Epidermal melanocyte (primary cell): ENCODE results near the gene SLC39A10.
A peak's percentile ranks its signal among the peaks of the same experiment; 100 is the strongest.

ENCODE experiments used
- DNase-seq: peaks from one replicate; pipeline ENCODE4 v3.0.0; 2011; ENCODE audit warnings: low spot score; ENCODE audit not compliant: insufficient read length

Gene SLC39A10, protein sequence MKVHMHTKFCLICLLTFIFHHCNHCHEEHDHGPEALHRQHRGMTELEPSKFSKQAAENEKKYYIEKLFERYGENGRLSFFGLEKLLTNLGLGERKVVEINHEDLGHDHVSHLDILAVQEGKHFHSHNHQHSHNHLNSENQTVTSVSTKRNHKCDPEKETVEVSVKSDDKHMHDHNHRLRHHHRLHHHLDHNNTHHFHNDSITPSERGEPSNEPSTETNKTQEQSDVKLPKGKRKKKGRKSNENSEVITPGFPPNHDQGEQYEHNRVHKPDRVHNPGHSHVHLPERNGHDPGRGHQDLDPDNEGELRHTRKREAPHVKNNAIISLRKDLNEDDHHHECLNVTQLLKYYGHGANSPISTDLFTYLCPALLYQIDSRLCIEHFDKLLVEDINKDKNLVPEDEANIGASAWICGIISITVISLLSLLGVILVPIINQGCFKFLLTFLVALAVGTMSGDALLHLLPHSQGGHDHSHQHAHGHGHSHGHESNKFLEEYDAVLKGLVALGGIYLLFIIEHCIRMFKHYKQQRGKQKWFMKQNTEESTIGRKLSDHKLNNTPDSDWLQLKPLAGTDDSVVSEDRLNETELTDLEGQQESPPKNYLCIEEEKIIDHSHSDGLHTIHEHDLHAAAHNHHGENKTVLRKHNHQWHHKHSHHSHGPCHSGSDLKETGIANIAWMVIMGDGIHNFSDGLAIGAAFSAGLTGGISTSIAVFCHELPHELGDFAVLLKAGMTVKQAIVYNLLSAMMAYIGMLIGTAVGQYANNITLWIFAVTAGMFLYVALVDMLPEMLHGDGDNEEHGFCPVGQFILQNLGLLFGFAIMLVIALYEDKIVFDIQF

DNA sequence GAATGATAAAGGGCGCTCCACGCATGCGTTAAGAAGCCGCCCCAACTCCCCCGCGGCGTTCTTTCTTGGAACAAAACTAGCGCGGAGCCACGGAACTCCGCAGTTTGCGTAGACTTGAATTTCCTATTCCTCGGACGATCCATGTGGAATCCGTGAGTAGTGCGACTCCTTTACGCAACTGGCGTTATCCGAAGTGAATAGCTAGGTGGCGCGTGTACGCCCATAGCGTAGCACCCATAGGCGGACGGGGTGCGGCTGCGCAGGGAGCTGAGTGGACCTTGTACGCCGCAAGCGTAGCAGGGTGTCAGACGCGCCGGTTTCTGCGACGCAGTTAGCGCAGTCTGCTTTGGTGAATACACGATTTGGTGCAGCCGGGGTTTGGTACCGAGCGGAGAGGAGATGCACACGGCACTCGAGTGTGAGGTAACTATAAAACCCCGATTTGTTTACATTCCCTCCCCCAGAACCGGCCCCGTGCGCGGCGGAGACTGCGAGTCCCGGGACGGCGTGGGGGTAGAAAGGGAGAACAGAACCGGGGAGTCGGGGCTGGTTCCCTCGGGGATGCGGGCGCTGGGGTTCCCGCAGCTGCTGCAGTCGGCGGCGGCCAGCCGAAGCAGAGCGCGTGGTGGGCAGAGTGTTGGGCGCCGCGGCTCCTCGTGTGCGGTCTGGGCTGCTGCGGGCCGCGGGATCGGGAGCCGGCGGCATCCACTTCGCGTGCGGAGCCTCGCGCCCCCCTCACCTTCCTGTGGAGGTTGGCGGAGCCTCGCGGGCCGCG is at the start of gene SLC39A10:
TSS of gene SLC39A10 (plus strand) at position 368 of the 775 bp plus-strand sequence. CDS start 22,817 bp downstream, outside the sequence.
- DNase-seq: peak; percentile 75

DNA sequence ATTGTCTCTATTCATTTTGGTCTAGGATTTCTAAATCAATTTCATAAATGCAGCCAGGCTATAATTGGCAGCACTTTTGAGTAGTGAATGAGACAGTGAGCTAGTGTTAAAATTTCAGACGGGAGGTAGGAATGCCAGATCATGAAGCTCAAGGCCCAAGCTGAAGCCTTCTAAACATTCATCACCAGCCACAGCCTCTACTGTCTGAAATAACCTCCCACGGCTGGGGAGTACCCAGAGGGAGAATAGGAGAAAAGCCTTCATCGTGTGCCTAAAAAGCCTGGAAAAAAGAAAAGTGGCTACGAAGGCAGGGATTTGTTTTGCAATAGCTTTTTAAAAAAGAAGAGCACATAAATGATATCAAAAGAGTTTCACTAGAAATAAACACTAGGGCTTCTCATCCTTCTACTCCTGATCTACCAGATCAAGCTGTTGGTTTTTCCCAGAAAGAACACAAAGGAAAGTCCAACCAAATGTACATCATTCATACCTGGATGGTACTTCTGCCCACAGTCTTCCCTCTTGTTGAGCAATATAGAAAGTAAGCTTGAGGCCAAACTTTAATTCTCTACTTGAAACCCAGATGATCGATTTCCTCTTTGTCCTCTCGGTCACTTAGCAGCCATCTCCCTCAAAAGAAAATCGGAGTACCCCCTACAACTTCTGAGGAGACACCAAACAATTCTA is 48.1 kb upstream of the SLC39A10 start:
- no peak for DNase-seq

DNA sequence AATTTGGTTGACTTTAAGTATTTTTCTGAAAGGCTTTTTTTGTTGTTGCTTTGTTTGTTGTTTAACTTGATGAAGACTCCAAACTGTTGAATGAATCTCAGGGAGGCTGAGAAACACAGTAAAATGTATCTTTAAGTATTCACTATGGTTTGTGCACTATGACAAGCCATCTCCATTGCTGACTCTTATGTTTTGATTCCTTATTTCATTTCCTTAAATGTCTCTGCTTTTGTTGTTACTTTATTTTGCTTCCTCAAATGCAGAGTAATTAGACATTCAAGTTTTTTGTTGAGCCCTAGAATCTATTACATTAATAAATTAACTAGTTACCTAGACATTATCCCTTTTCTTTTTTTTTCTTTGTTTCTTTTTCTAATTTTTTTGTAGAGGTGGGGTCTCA is 46.3 kb upstream of the SLC39A10 start:
- DNase-seq: no peak

DNA sequence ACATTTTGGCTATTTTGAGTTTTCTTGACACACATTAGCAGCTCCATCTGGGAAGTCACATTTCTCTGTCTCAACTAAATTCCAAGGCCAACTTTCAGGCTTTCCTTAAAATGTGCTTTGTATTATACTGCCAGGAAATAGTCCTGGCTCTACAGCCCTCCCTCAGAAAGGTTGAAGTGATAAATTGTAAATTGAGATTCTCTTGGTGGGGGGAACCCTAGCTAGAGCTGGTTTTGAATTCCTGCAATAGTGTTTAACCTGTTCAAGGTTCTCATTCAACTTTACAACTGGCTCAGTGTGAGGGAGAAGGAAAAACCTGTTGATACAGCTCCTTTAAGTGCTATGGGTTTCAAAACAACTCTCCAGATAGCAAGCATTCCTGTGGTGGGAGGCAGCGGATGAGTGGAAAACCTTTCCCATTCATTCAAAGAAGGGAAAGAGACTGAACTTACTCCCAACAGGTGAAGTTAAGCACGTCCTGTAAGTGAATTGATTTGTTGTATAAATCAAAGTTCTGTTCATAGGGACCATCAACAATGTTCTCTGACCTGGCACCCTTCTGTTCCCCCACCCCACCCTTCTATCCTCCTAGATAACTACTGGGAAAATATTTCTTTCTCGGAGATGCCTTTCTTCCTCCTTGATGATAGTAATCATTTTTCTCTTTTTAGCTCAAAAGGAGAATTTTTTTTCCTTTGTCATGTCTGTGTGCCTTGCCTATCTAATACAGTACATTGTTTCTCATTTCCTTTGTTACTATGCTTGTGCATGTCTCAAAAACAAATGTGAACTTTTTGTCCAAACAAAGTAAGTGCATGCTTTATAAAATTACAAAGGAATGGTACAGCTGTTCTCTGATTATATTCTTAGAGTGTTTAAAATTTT is 44.2 kb upstream of the SLC39A10 start:
- peak; percentile 29 for DNase-seq

DNA sequence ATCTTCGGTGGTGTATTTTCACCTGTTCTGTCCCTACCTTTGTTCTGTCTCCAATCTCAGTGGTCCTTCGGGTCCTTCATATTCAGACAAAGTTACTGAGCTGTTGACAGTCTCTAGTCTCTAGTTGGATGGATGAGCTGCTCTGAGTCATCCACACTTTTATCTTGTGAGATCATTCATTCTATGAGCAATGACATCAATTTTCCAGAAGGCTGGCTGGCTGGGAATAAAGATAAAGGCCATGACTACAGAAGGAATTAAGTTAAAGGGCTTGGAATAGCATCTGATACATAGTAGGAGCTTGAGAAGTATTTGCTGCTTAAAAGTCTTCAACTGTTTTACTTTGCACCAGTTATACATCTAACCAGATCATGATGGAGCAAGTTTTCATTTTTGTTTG is 43.1 kb upstream of the SLC39A10 start:
- DNase-seq: no peak

DNA sequence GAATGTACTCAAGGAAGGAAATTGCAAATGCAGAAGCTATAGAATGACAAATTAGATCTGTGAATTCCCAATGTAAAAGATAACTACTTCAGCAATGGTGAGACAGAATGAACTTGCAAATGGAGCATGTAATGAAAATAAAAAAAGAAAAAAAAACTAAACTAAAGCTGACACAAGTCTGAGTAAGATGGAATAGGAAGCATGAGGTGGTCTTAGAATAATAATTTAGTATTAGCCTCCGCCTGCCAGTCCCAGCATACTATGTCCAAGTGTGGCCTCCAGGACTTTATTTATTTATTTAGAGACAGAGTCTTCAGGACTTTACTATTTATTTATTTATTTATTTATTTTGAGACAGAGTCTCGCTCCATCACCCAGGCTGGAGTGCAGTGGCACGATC is 37.4 kb upstream of the SLC39A10 start:
- DNase-seq: no peak

DNA sequence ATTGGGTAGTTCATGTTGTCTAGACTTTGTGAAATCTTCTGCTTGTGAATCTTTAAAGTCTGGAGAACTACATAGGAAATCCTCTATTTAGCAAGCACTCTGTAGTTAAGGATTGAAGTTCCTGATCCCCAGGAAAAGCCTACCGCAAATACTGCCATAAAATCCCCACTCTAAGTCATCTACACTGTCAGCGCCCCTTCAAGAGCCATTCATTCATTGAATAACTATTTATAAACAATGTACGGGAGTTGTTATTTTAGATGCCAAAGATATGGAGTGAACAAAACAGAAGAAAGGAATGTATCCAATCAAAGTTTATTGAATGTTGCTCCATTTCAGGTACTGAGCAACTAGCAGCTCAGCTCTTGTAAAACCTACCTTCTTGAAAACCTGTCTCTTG is 36.5 kb upstream of the SLC39A10 start:
- no peak for DNase-seq

DNA sequence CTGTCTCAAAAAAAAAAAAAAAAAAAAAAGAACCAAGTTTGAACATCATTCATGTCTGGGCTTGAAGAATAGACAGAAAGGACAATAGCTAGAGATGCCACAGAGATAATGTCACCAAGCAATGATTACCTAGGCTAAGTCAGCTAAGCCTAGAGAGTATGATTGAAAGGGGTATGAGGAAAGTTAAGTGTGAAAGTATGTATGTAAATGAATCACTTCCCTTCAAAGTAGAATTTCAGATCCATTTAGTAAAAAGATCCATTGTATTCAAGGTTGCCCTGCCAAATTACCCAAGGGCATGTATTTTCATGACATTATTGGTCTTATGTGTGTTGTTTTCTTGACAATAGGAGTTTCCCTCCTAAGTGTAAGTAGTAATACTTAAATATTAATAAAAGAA is 34.1 kb upstream of the SLC39A10 start:
- no peak for DNase-seq

DNA sequence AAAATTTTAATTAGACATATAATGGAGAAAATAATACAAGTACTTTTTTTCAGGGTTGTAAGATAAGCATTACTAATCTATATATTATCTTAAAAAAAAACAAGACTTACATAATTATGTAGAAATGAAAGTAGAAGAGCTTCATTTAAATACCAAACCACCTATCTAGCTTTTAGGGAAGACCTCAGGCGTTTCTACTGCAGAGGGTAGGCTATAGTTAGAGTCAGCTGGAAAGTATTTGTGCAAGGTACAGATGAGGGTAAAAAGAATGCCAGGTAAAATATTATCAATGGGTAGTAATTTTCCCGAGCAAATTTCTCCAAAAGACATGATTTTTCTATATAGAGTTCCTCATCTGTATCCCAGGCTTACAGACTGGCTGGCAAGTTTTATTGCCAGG is 30.5 kb upstream of the SLC39A10 start:
- DNase-seq: no peak

DNA sequence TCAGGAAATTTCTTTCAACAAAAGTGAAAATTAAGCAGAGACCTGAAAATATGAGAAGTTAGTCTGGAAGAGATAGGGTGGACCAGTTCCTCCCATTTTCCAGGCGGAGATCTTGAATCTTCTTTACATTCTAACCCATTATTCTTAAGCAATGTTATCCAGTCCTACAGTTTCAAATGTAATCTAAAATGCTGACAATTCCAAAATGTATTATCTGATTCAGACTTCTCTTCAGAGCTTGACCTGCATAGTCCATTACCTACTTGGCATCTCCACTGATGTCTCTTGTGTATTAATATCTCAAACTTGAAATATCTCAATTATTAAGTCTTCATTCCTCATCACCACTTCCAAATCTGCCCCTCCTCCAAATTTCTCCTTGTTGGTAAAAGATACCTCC is 28.4 kb upstream of the SLC39A10 start:
- DNase-seq: no peak

DNA sequence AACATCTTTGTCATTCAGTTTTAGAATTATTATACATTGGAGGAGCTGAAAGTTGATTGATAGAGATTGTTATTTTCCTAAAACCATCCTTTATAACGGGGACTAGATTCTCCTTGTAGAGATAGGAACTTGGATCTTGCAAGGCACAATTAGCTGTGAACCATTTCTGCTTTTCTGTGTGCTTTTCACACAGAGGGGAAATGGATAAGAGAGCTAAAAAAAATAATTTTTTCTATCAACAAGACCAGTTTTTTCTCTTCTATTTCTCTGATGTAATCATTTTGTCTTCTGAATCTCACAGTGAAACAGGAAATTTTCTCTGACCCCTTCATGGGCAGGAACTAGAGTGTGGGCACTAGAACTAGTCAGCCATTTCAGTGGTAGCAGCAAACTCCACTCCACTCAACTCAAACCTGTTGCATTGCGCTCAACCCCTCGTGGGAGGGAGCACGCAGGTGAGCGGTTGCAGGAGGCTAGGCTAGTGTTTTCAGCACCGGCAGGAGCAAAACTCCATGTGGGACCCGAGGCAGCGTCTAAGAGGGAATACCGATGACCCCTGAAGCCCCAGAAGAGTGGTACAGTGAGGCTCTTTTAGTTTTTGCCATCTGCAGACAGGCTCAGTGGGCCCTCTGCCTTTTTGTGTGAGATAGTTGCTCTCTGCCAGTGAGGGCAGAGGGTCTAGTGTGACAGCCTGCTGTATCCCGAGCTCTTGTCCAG is 24.0 kb upstream of the SLC39A10 start:
- DNase-seq: no peak

DNA sequence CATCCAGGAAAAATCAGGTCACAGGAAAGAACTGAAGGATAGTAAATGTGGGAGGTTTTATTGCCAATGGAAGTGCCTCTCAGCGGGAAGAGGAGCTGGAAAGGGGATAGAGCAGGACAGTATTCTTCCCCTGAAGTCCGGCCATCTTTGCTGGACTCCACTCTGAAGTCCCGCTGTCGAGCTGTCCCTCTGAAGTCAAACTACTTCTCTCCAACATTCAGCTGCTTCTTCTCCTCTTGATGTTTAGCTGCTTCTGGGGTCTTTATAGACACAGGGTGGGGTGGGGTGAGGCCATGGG is 23.5 kb upstream of the SLC39A10 start:
- no peak for DNase-seq

DNA sequence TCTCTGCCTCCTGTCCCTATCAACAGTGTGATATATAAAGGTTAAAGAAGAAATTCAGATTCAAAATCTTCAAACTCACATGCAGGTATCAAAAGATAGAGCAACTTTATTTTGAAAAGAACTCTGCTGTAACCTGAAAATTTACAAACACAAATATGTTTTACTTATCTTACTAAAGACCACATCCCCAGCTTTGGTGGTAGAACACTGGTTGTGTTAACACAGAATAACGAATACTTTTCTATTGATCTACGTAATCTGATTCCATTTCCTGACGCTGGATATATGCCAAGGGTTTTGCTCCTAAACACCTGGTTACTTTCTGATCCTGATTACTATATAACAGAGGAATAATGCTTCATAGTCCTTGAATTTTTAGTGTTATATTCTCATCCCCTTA is 23.1 kb upstream of the SLC39A10 start:
- no peak for DNase-seq

DNA sequence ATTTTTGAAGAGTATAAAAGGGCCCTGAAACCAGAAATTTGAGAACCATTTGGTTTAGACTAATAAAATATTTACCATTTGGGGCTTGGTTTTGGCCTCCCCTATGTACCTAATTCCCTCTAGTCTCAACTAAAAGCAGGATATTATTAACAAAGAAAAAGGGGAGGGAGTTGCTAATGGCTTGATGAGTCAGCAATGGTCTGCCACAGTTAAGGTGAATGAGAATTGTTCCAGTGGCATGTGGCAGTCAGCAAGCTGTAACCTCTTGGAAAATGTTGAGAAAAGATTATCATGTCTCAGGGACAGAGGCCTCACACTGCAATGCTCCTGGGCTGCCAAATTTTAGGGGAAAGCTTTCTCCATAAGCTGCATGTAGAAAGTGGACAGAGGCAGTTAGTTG is 20.1 kb upstream of the SLC39A10 start:
- DNase-seq: no peak

DNA sequence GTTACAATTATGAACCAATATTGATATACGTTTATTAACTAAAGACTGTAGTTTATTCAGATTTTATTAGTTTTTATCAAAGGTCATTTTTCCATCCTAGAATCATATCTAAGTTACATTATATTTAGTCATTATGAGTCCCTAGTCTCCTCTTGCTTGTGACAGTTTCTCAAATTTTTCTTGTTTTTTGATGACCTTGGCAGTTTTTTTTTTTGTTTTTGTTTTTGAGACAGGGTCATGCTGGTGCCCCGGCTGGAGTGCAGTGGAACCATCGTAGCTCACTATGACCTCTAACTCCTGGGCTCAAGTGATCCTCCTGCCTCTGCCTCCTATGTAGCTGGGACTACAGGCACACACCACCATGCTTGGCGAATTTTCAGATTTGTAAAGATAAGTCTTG is 18.3 kb upstream of the SLC39A10 start:
- DNase-seq: no peak

DNA sequence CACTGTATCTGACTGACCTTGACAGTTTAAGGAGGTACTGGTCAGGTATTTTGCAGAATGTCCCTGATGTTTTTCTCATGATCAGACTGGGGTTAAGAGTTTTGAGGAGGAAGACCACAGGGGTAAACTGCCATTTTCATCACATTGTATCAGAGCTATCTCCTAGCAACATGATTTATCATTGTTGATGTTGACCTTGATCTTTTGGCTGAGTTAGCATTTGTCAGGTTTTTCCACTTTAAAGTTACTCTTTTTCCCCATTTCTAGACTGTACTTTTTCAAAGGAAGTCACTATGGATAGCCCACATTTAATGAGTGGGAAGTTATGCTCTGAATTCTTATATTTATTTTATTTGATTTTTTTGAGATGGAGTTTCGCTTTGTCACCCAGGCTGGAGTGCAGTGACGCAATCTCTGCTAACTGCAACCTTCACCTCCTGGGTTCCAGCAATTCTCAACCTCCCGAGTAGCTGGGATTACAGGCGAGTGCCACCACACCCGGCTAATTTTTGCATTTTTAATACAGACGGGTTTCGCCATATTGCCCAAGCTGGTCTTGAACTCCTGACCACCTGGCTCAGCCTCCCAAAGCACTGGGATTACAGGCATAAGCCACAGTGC is 17.7 kb upstream of the SLC39A10 start:
- no peak for DNase-seq

DNA sequence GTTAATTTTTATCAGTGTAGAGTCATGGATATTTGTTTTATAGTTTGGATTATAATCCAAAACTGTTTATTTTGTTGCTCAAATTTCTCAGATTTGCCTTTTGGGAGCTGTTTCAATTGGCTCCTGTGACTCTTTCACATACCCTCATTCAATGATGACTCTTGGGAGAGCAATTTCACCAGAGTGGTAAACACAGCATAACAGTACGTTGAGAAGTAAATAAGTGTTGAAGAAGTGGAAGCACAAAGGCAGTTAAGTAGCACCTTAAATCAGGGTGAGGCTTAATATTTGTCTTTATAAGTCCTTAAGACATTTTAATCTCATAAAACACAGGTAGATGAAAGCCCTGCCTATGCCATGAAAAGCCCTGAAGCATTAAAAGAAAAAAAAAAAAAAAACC is 17.1 kb upstream of the SLC39A10 start:
- DNase-seq: no peak

DNA sequence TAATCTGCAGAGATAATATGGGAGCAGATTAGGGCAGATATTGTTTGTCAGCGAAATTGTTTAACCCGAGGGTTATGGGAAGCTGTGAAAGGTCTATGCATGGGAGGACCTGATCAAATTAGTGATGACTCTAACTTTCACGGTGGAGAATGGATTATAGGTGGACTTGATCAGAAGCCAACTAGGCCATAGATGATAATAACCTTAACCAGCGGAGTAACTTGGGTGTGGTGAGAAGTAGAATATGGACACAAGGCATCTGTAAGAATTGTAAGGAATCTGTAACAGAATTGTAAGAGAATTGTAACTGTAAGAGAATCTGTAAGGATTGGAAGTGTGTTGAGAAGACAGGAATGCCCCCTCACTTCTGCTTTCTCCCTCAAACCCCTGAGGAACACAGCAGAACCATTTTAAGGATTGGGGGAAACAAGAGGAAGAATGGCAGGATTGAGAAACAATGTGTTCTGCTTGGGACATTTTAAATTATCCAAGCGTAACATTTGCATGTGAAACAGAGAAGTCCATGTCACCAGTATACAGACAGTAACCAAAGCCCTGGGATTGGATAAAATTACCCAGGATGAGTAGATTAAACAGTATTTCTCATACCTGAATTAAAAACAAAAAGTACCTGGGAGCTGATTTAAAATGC is 14.9 kb upstream of the SLC39A10 start:
- DNase-seq: no peak

DNA sequence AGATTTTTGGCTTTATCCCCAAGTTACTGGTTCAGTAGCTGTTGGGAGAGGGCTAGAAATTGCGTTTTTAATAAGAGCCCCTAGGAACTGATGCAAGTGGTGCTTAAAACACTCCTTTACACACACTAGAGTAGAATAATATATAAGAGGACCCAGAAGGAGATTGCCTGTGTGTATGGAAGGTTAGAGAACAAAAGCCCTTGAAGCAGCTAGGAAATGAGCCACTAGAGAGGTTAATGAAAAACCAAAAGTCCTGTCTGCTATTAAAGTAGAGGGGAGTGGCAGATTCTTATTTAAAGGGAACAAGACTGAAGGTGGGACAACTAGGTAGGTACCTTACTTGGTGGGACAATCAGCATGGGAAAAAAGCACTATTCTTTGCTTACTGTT is 14.4 kb upstream of the SLC39A10 start:
- DNase-seq: no peak
